ENCODE results near the gene RNF207. TPM values are rescaled to one million over a fixed set of nuclear protein-coding genes. Genes with fewer than 3 reads are reported as not detected.

Gene RNF207
- total and polyA plus RNA-seq, 2 donors (not counting 3 experiments of a cell fraction or from before 2014, with no cell fraction given): 3.2 to 8.2 TPM

DNA sequence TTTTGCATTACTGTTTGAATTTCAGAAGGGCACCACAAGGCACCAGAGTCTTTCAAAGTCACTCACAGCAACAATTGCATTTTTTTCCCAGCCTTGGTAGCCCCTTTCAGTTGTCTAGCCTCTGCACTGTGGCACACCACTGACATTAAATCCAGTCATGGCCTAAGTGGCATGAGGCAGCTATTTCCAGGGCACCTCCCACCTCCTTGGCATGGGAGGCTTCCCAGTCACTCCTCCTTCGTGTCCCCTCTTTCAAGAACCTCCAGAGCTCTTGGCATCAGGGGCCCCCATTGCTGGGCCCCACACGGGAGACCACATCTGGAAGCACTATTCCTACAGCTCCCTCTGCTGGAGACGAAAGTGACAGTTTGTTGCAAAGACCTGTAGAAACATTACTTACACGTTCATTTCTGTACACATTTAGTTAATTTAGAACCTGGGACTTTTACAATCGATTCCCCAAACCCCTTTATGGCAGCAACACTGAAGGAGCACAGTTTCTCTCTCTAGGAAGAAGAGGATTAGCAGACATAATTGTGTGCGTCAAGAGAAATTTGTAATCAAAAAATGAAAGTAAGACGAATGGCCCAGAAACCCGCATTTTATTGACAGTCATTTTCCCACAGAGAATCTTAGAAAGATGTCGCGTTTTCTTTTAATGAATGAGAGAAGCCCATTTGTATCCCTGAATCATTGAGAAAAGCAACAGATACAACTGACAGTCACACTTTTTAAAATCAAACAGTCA is 20.1 kb upstream of the RNF207 start:
- H3K4me1 ChIP-seq (ENCODE audit: control insufficient read depth, extremely low read depth, insufficient read depth, low read length): no peaks in the 10 kb centered on the region
- H3K9me1 ChIP-seq (replicated peaks; ENCODE audit: control insufficient read depth, extremely low read depth, insufficient read depth, low read length): no peaks in the 10 kb centered on the region
- POLR2A ChIA-PET: no interaction called here
- no peaks in the 10 kb centered on the region for H3K9me3 ChIP-seq (replicated peaks; ENCODE audit: control insufficient read depth, insufficient read depth, low read length)
- H2AFZ ChIP-seq (ENCODE audit: low read depth, low read length): no peak overlapping the region
- H3K27ac ChIP-seq (ENCODE audit: insufficient read depth, low read depth, low read length): no peak overlapping the region
- H4K20me1 ChIP-seq (replicated peaks; ENCODE audit: control insufficient read depth, extremely low read depth, insufficient read depth, low read length): peaks cover 9% of the 10 kb centered on the region
- CTCF ChIA-PET: interaction anchor here (0.6 to 3.2 kb wide), 15 partner anchors 9 to 252 kb away, joined by 3 to 19 read pairs (median 5); partner anchors contain the start of gene RPL22
- DNase-seq (ENCODE audit: low read depth, low spot score) (peak; percentile 26), FAIRE-seq (peak; percentile 4)
- H3K79me2 ChIP-seq (ENCODE audit: control insufficient read depth, insufficient read depth, low read length): peaks cover 27% of the 10 kb centered on the region
- no peak overlapping the region for H3K4me3 ChIP-seq (replicated peaks in 1 of 3; ENCODE audit: insufficient read depth in 1 of 3, low read depth in 1 of 3, low read length in 3 of 3)
- BruUV-seq (replicated peaks): no TSS peak
- H3K27me3 ChIP-seq (ENCODE audit: control insufficient read depth in 2 of 2, insufficient read depth in 2 of 2, low read length in 2 of 2): peaks cover 10 to 11% of the 10 kb centered on the region in 2 experiments
- intact Hi-C loops (cut with micrococcal nuclease) (loop anchor here (1.0 kb wide), 2 partner anchors 78 to 133 kb away; no protein-coding TSS in a partner anchor), dilution Hi-C loops (cut with MboI; ENCODE audit: extremely low pct_ligation_motif_present, low sequenced_read_pairs) (no loop called here)
- H3K4me2 ChIP-seq (ENCODE audit: insufficient read depth, low read length): no peak overlapping the region
- H3K9ac ChIP-seq (replicated peaks; ENCODE audit: extremely low read depth, insufficient read depth, low read length): no peak overlapping the region
- peaks cover 15 to 26% of the 10 kb centered on the region in 2 experiments for H3K36me3 ChIP-seq (ENCODE audit: control insufficient read depth in 2 of 2, extremely low read depth in 1 of 2, insufficient read depth in 2 of 2, low read length in 2 of 2)
- TF ChIP-seq, protein P1, sequence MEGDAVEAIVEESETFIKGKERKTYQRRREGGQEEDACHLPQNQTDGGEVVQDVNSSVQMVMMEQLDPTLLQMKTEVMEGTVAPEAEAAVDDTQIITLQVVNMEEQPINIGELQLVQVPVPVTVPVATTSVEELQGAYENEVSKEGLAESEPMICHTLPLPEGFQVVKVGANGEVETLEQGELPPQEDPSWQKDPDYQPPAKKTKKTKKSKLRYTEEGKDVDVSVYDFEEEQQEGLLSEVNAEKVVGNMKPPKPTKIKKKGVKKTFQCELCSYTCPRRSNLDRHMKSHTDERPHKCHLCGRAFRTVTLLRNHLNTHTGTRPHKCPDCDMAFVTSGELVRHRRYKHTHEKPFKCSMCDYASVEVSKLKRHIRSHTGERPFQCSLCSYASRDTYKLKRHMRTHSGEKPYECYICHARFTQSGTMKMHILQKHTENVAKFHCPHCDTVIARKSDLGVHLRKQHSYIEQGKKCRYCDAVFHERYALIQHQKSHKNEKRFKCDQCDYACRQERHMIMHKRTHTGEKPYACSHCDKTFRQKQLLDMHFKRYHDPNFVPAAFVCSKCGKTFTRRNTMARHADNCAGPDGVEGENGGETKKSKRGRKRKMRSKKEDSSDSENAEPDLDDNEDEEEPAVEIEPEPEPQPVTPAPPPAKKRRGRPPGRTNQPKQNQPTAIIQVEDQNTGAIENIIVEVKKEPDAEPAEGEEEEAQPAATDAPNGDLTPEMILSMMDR (IDR thresholded peaks at IDR 0.05; ENCODE audit: extremely low read depth in 1 of 2, insufficient read depth in 1 of 2, low read depth in 1 of 2, low read length in 2 of 2): peak; percentile 43 to 44
- no peak for TF ChIP-seq GATA2 (IDR thresholded peaks at IDR 0.05; ENCODE audit: insufficient read depth, insufficient read length, low read depth, low read length)

DNA sequence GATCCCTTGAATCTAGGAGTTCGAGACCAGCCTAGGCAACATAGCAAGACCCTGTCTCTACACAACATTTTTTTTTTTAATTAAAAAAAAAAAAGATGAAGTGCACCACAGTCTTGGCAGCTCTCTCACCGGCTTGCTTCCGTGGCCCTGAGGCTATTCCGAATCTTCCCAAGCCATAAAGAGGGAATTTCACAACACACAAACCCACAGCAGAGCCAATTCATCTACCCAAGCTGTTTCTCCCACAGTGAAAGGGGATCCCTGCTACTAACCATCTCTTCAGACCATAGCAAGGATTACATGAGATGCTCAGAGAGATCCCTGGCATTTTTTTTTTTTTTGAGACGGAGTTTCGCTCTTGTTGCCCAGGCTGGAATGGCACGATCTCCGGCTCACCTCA is 17.5 kb upstream of the RNF207 start:
- H3K36me3 ChIP-seq (ENCODE audit: control insufficient read depth in 2 of 2, extremely low read depth in 1 of 2, insufficient read depth in 2 of 2, low read length in 2 of 2): peaks cover 22 to 33% of the 10 kb centered on the region in 2 experiments
- H2AFZ ChIP-seq (ENCODE audit: low read depth, low read length): no peak overlapping the region
- TF ChIP-seq EZH2 (IDR thresholded peaks at IDR 0.05; ENCODE audit: borderline replicate concordance, low read depth, low read length, severe bottlenecking): no peak
- no peak for TF ChIP-seq FOS (IDR thresholded peaks at IDR 0.05; ENCODE audit: borderline replicate concordance, insufficient read depth, low read length)
- TF ChIP-seq GATA2 (IDR thresholded peaks at IDR 0.05; ENCODE audit: insufficient read depth, insufficient read length, low read depth, low read length): no peak
- TF ChIP-seq, protein P1 (IDR thresholded peaks at IDR 0.05; ENCODE audit: extremely low read depth in 1 of 2, insufficient read depth in 1 of 2, low read depth in 1 of 2, low read length in 2 of 2): no peak
- no peak for TF ChIP-seq JUN (IDR thresholded peaks at IDR 0.05; ENCODE audit: borderline replicate concordance, insufficient read depth, insufficient read length, low read depth)
- TF ChIP-seq, protein P2, sequence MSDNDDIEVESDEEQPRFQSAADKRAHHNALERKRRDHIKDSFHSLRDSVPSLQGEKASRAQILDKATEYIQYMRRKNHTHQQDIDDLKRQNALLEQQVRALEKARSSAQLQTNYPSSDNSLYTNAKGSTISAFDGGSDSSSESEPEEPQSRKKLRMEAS (IDR thresholded peaks at IDR 0.05; ENCODE audit: insufficient read depth, insufficient read length): no peak
- TF ChIP-seq POLR2A (IDR thresholded peaks at IDR 0.05; ENCODE audit: low read depth, low read length): no peak
- TF ChIP-seq MYC (IDR thresholded peaks at IDR 0.05; ENCODE audit: low read depth, low read length): no peak
- TF ChIP-seq POLR2AphosphoS5 (IDR thresholded peaks at IDR 0.05; ENCODE audit: insufficient read depth, low read depth, low read length): no peak
- peaks cover 43% of the 10 kb centered on the region for H3K79me2 ChIP-seq (ENCODE audit: control insufficient read depth, insufficient read depth, low read length)
- no peak overlapping the region for H3K4me3 ChIP-seq (replicated peaks in 1 of 3; ENCODE audit: insufficient read depth in 1 of 3, low read depth in 1 of 3, low read length in 3 of 3)
- no TSS peak for BruUV-seq (replicated peaks)
- peaks cover 9% of the 10 kb centered on the region for H4K20me1 ChIP-seq (replicated peaks; ENCODE audit: control insufficient read depth, extremely low read depth, insufficient read depth, low read length)
- ChIA-PET CTCF (interaction anchor here (1.5 kb wide), 1 partner anchor 16 kb away, joined by 8 read pairs; no protein-coding TSS in a partner anchor), POLR2A (no interaction called here)
- H3K9ac ChIP-seq (replicated peaks; ENCODE audit: extremely low read depth, insufficient read depth, low read length): no peak overlapping the region
- no peaks in the 10 kb centered on the region for H3K27me3 ChIP-seq (ENCODE audit: control insufficient read depth in 2 of 2, insufficient read depth in 2 of 2, low read length in 2 of 2)
- no peak for DNase-seq (ENCODE audit: low read depth, low spot score)
- intact Hi-C loops (cut with micrococcal nuclease) (no loop called here), dilution Hi-C loops (cut with MboI; ENCODE audit: extremely low pct_ligation_motif_present, low sequenced_read_pairs) (no loop called here)
- H3K9me3 ChIP-seq (replicated peaks; ENCODE audit: control insufficient read depth, insufficient read depth, low read length): no peaks in the 10 kb centered on the region
- H3K4me2 ChIP-seq (ENCODE audit: insufficient read depth, low read length): no peak overlapping the region
- H3K4me1 ChIP-seq (ENCODE audit: control insufficient read depth, extremely low read depth, insufficient read depth, low read length): no peaks in the 10 kb centered on the region
- H3K9me1 ChIP-seq (replicated peaks; ENCODE audit: control insufficient read depth, extremely low read depth, insufficient read depth, low read length): no peaks in the 10 kb centered on the region
- no peak for FAIRE-seq
- H3K27ac ChIP-seq (ENCODE audit: insufficient read depth, low read depth, low read length): no peak overlapping the region

Measured in endothelial cell of umbilical vein (primary cell).